Colonic mucosa (tissue), 4 donors: ENCODE results near the gene IMP3. TPM values are rescaled to one million over a fixed set of nuclear protein-coding genes. Genes with fewer than 3 reads are reported as not detected.

Experiments
- DNase-seq: peaks from one replicate; pipeline ENCODE4 v3.0.0-alpha.2; 2020
- H3K27ac ChIP-seq: fragments of 200-600 bp; one replicate; pipeline ENCODE4 v1.8.0; 2021
- H3K27me3 ChIP-seq: fragments of 200-600 bp; one replicate; pipeline ENCODE4 v1.8.0; 2021
- H3K36me3 ChIP-seq: fragments of 200-600 bp; one replicate; pipeline ENCODE4 v1.8.0; 2021
- H3K4me1 ChIP-seq: fragments of 200-600 bp; one replicate; pipeline ENCODE4 v1.8.0; 2021; ENCODE audit warnings: mild to moderate bottlenecking
- H3K4me3 ChIP-seq: fragments of 200-600 bp; one replicate; pipeline ENCODE4 v1.8.0; 2021
- H3K9ac ChIP-seq, 2 donors: one replicate each; pipeline ENCODE4 v1.7.0; 2013; ENCODE audit warnings: control low read depth in 2 of 2, low read depth in 2 of 2, low read length in 2 of 2
- H3K9me3 ChIP-seq: fragments of 200-600 bp; one replicate; pipeline ENCODE4 v1.8.0; 2021
- CTCF ChIP-seq: fragments of 200-600 bp; IDR thresholded peaks from one replicate; pipeline ENCODE4 v1.8.0; 2022; ENCODE audit warnings: antibody characterized with exemption, mild to moderate bottlenecking
- intact Hi-C: fragments of 100-400 bp; cut with DNase I; formaldehyde crosslinking; loops from one replicate; pipeline ENCODE4 v1.14.1; 2022
- total RNA-seq, 2 donors: library from RNA; stranded (reverse); fragmentation: NEBNext Ultra II Directional in 1 of 2; extraction: Animal tissue kit (Norgen Biotek cat#: 25700) in 1 of 2; gene quantifications; one replicate each; pipeline ENCODE4 v1.2.1, GENCODE V29; 2021
- donor health status: healthy.
- donor health status: DM: no; HTN: no; CAD: no.
- donor health status: DM: no; HTN: no; CAD: no.

The IMP3 gene
- total RNA-seq, 2 donors from 2014 or later: 55.3 to 94.6 TPM

DNA sequence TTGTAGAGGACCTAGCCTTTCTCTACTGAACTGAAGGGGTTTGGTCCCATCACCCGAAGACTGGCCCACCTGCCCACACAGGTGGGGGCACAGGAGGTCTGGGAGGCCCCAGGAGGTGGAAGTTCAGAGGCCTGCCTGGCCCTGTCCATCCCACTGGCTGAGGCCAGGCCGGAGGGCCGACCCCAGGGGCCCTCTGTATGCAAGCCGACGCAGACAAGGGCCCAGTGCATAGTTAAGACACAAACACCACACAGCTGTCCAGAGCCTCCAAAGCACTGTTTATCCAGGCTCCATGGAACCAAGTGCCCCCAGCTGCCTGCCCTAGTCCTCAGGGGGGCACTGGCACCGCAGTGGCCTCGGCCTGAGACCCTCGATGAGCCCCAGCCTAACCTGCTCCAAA lies 34.3 kb upstream of the IMP3 start:
- no peak overlapping the region for H3K4me3 ChIP-seq
- no peaks in the 10 kb centered on the region for H3K9me3 ChIP-seq
- H3K4me1 ChIP-seq: no peaks in the 10 kb centered on the region
- H3K27me3 ChIP-seq: no peaks in the 10 kb centered on the region
- H3K36me3 ChIP-seq: no peaks in the 10 kb centered on the region
- no peak for DNase-seq
- H3K9ac ChIP-seq: no peak overlapping the region
- intact Hi-C loops: no loop called here
- H3K27ac ChIP-seq: no peak overlapping the region
- TF ChIP-seq CTCF: no peak

DNA sequence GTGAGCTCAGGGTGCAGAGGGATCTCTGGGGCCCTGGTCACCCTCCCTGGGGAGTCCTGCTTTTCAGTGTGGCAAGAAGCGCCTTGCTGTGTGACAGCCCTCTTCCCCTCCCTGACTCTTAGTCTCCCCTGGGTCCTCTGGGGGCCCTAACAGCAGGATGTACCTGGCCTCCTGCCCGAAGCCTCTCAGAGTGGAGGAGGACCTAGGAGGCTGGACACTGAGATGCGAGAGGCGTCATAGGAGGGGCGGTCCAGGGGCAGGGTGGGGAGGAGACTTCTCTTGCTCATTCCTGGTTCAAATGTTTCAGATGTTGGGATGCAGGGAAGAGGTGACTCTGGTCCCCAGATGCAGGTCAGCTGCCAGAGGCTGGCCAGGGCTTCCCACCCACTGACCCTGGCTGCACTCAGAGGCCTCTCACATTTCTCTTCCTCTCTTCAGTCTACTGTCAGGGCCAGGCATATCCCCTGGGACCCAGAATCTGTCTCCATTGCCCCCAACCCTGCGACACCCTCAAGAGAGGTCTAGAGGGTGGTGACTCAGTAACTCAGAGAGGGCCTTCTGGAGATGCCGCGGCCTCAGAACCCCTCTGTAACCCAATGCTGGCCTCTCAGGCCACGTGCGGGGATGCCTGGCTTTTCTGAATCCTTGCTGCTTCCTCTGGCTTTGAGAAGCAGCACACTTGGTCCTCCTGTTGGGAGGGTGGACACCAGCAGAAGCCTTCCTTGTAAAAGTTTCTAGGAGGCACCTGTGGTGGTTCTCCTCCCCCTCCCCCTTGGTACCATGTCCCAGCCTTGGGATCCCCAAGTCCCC lies 33.6 kb upstream of the IMP3 start:
- Histone ChIP-seq H3K36me3 (no peaks in the 10 kb centered on the region), H3K9ac (peak overlapping the region in 1 of 2 donors; percentile 14), H3K9me3 (no peaks in the 10 kb centered on the region), H3K27me3 (no peaks in the 10 kb centered on the region), H3K4me3 (no peak overlapping the region), H3K27ac (peak overlapping the region; percentile 40), H3K4me1 (no peaks in the 10 kb centered on the region)
- peak; percentile 69 for DNase-seq
- intact Hi-C loops: no loop called here
- no peak for TF ChIP-seq CTCF

GRCh38 chr15:75672646-75673425 lies 32.8 kb upstream of the IMP3 start:
- no peak for TF ChIP-seq CTCF
- DNase-seq: no peak
- Histone ChIP-seq H3K27me3 (no peaks in the 10 kb centered on the region), H3K9ac (peak overlapping the region in 1 of 2 donors; percentile 14), H3K9me3 (no peaks in the 10 kb centered on the region), H3K4me1 (no peaks in the 10 kb centered on the region), H3K36me3 (no peaks in the 10 kb centered on the region), H3K4me3 (no peak overlapping the region), H3K27ac (peak overlapping the region; percentile 40)
- intact Hi-C loops: no loop called here

DNA sequence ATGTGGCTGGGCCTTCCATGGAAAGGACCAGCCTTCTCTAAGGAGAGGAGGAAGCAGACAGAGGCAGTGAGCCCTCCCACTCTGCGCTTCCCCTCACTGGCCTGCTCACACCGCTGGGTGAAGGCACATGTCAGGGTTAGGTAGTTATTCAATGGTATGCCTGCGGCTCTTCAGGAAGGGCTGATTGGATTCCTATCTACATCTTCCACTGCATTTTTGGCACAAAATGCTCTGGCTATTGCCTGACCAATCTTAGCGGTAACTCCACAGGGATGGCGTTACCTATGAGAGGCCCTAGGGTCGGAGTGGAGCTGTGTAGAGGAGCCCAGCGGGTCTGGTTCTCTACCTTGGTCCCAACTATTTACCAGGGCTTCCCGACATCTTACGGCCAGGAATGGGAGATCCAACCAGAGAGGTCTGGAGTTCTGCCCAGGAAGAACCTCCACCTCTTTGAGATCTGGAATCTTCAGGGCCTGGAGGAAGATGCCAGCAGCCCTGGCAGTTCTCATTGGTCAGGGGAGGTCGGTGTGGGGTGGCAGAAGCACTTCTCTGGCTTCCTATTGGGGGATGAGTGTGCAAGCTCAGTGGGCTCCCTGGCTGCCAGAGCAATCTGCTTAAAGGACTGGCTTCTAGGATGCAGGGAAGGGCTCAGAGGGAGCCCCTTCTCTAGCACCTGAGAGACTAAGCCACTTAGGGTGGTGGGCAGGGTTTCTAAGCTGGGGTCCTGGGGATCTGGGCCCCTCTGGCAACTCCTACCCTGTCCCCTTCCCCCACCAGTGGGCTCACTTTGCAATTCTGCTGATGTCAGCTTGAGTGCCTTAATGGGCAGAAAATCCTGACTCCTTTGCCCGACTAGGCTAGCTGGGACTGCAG lies 31.9 kb upstream of the IMP3 start:
- H3K9ac ChIP-seq: no peak overlapping the region
- peaks cover 5% of the 10 kb centered on the region for H3K4me1 ChIP-seq
- intact Hi-C loops: no loop called here

More for the DNA sequence above, 31.9 kb upstream of the IMP3 start:
- Histone ChIP-seq H3K9me3 (no peaks in the 10 kb centered on the region), H3K36me3 (no peaks in the 10 kb centered on the region), H3K27ac (no peak overlapping the region), H3K27me3 (no peaks in the 10 kb centered on the region), H3K4me3 (no peak overlapping the region)
- no peak for TF ChIP-seq CTCF
- DNase-seq: no peak
